Measurements from ENCODE around the gene APBA3.

DNA sequence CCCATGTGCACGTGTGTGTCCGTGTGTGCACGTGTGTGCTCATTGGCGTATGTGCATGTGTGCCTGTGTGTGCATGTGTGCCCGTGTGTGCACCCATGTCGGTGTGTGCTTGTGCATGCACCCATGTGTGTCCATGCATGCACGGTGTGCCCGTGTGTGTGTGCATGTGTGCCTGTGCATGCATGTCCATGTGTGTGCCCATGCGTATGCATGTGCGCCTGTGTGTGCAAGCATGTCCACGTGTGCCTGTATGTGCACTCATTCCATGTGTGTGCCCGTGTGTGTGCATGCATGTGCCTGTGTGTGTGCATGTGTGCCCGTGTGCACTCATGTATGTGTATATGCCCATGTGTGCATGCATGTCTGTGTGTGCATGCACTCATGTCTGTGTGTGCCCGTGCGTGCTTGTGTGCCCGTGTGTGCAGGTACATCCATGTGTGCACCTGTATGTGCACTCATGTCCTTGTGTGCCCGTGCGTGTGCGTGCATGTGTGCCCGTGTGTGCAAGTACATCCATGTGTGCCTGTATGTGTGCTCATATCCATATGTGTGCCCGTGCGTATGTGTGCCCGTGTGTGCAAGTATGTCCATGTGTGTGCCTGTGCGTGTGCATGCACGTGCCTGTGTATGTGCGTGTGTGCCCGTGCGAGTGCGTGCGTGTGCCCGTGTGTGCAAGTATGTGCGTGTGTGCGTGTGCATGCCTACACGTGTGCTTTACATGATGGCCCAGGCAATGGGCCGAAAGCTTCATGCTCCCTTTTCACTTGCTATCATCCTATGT is 46.3 kb upstream of the APBA3 start:
- TF ChIP-seq, protein P1, sequence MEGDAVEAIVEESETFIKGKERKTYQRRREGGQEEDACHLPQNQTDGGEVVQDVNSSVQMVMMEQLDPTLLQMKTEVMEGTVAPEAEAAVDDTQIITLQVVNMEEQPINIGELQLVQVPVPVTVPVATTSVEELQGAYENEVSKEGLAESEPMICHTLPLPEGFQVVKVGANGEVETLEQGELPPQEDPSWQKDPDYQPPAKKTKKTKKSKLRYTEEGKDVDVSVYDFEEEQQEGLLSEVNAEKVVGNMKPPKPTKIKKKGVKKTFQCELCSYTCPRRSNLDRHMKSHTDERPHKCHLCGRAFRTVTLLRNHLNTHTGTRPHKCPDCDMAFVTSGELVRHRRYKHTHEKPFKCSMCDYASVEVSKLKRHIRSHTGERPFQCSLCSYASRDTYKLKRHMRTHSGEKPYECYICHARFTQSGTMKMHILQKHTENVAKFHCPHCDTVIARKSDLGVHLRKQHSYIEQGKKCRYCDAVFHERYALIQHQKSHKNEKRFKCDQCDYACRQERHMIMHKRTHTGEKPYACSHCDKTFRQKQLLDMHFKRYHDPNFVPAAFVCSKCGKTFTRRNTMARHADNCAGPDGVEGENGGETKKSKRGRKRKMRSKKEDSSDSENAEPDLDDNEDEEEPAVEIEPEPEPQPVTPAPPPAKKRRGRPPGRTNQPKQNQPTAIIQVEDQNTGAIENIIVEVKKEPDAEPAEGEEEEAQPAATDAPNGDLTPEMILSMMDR (IDR thresholded peaks at IDR 0.05; ENCODE audit: low read depth, low read length), result no peak
- no peak for TF ChIP-seq POLR2A (IDR thresholded peaks at IDR 0.05; ENCODE audit: extremely low read depth, insufficient read length)
- TF ChIP-seq MYC (IDR thresholded peaks at IDR 0.05; ENCODE audit: low read depth, low read length), result no peak
- TF ChIP-seq, protein P2, sequence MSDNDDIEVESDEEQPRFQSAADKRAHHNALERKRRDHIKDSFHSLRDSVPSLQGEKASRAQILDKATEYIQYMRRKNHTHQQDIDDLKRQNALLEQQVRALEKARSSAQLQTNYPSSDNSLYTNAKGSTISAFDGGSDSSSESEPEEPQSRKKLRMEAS (IDR thresholded peaks at IDR 0.05; ENCODE audit: low read depth, low read length), result no peak

All from NB4 (cell line).